Kidney epithelial cell (primary cell): Measurements from ENCODE around the gene AFG1L. TPM values are rescaled to one million over a fixed set of nuclear protein-coding genes. Genes with fewer than 3 reads are reported as not detected.

Experiments
- DNase-seq: peaks from one replicate; pipeline ENCODE4 v3.0.0-alpha.2; 2010; ENCODE audit warnings: low read depth
- H3K27me3 ChIP-seq: 2 replicates; pipeline ENCODE4 v1.6.0; 2011; ENCODE audit warnings: low read length; ENCODE audit not compliant: control insufficient read depth, insufficient read depth
- H3K36me3 ChIP-seq: 2 replicates; pipeline ENCODE4 v1.5.1; 2011; ENCODE audit warnings: low read length; ENCODE audit not compliant: control insufficient read depth, insufficient read depth
- H3K4me3 ChIP-seq: 2 replicates; pipeline ENCODE4 v1.5.1; 2011; ENCODE audit warnings: low read depth, mild to moderate bottlenecking, control low read depth, low read length
- CTCF ChIP-seq: IDR thresholded peaks from 2 replicates; pipeline ENCODE4 v1.5.1; 2011; ENCODE audit warnings: mild to moderate bottlenecking, moderate library complexity, low read length, control low read depth, inconsistent platforms; ENCODE audit not compliant: insufficient read depth, poor library complexity, severe bottlenecking
- total RNA-seq: library from RNA; depleted of rRNA; stranded (reverse); fragments of >200 nt; gene quantifications from 2 replicates; pipeline ENCODE4 v1.2.3, GENCODE V29; 2015

AFG1L gene
- total RNA-seq, 1 donor from 2014 or later = 3.6 TPM

GRCh38 chr6:108565893-108566292, 271.0 kb downstream of the AFG1L start:
- TF ChIP-seq CTCF = no peak
- no peaks in the 10 kb centered on the region for H3K27me3 ChIP-seq
- H3K4me3 ChIP-seq = no peak overlapping the region
- no peak for DNase-seq
- no peaks in the 10 kb centered on the region for H3K36me3 ChIP-seq

- Histone ChIP-seq H3K4me3 (no peak overlapping the region), H3K36me3 (no peaks in the 10 kb centered on the region), H3K27me3 (no peaks in the 10 kb centered on the region)
- no peak for TF ChIP-seq CTCF
- DNase-seq = no peak
Measured at GRCh38 chr6:108566406-108566805, 271.6 kb downstream of the AFG1L start.

GRCh38 chr6:108568101-108568500, 273.2 kb downstream of the AFG1L start:
- DNase-seq = no peak
- no peaks in the 10 kb centered on the region for H3K36me3 ChIP-seq
- no peak for TF ChIP-seq CTCF

GRCh38 chr6:108568551-108569305, 273.9 kb downstream of the AFG1L start:
- no peaks in the 10 kb centered on the region for H3K36me3 ChIP-seq
- TF ChIP-seq CTCF = no peak
- H3K27me3 ChIP-seq = no peaks in the 10 kb centered on the region
- H3K4me3 ChIP-seq = no peak overlapping the region
- DNase-seq = no peak

More at GRCh38 chr6:108568101-108568500, 273.2 kb downstream of the AFG1L start:
- no peak overlapping the region for H3K4me3 ChIP-seq
- no peaks in the 10 kb centered on the region for H3K27me3 ChIP-seq

- Histone ChIP-seq H3K27me3 (no peaks in the 10 kb centered on the region), H3K4me3 (no peak overlapping the region), H3K36me3 (no peaks in the 10 kb centered on the region)
- peak; percentile 3 for TF ChIP-seq CTCF
- DNase-seq = no peak
Measured at GRCh38 chr6:108570517-108570916, 275.7 kb downstream of the AFG1L start.
